Measurements from ENCODE around the gene ATAD2B.
"Not testable (repeated sequence)": the region's sequence is repeated elsewhere in the genome, so short reads cannot be mapped to it uniquely, and the experiment has no call there.

DNA sequence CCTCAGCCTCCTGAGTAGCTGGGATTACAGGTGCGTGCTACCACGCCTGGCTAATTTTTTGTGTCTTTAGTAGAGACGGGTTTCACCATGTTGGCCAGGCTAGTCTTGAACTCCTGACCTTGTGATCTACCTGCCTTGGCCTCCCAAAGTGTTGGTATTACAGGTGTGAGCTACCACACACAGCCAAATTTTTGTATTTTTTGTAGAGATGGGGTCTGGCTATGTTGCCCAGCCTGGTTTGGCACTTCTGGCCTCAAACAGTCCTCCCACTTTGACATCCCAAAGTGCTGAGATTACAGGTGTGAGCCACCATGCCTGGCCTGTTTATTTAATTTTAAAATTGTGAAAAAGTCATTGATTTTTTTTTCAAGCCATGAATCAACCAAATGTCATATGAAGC, 25.6 kb upstream of the ATAD2B start:
- TF ChIP-seq, protein P1, sequence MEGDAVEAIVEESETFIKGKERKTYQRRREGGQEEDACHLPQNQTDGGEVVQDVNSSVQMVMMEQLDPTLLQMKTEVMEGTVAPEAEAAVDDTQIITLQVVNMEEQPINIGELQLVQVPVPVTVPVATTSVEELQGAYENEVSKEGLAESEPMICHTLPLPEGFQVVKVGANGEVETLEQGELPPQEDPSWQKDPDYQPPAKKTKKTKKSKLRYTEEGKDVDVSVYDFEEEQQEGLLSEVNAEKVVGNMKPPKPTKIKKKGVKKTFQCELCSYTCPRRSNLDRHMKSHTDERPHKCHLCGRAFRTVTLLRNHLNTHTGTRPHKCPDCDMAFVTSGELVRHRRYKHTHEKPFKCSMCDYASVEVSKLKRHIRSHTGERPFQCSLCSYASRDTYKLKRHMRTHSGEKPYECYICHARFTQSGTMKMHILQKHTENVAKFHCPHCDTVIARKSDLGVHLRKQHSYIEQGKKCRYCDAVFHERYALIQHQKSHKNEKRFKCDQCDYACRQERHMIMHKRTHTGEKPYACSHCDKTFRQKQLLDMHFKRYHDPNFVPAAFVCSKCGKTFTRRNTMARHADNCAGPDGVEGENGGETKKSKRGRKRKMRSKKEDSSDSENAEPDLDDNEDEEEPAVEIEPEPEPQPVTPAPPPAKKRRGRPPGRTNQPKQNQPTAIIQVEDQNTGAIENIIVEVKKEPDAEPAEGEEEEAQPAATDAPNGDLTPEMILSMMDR (conservative IDR thresholded peaks at IDR 0.05 in 1 of 2, IDR thresholded peaks at IDR 0.05 in 1 of 2; ENCODE audit: extremely low read depth in 1 of 2, insufficient read depth in 1 of 2, low read depth in 1 of 2, low read length in 2 of 2): not testable (repeated sequence)
- TF ChIP-seq EZH2 (IDR thresholded peaks at IDR 0.05; ENCODE audit: borderline replicate concordance, low read length): not testable (repeated sequence)

Data from mammary epithelial cell (primary cell).